HG03280 (cell line): ENCODE results near the gene C1orf210.

Source experiments
- ATAC-seq: cut with Tn5 transposase; IDR thresholded peaks from one replicate; pipeline ENCODE4 v1.9.1; 2021; ENCODE audit warnings: mild to moderate bottlenecking, moderate library complexity; ENCODE audit not compliant: unreplicated experiment

C1orf210 gene

DNA sequence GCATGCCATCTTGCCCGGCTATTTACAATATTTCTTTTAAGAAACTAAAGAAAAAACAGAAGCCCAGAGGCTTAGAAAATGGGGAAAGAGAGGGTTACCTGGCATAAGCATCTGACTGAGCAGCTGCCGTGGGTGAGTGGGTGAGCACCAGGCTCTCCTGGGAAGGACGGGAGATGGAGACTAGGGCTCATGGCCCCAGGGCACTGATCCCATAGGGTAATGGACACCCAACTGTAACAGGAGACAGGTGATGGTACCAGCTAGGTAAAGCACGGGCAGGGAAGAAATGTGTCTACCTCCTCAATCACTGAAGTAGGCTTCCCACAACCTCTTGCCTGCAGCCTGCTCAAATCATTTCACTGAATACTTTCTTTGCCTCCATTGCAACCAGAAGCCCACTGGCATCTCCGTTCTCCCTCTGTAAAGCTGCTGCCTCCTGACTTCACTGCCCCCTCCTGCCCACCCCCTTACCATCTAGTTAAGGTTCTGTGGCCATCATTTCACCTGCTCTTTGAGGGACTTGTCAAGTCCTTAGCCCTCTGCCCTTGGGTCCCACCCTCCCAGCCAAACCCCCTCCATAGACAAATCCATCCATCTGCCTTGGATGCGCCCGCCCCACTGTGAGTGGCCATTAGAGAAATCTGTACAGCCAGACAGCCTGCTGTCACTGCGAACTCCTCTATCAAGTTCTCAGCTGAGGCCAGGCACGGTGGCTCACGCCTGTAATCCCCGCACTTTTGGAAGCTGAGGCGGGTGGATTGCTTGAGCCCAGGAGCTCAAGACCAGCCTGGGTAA lies 9.4 kb downstream of the C1orf210 start:
- ATAC-seq: no peak

DNA sequence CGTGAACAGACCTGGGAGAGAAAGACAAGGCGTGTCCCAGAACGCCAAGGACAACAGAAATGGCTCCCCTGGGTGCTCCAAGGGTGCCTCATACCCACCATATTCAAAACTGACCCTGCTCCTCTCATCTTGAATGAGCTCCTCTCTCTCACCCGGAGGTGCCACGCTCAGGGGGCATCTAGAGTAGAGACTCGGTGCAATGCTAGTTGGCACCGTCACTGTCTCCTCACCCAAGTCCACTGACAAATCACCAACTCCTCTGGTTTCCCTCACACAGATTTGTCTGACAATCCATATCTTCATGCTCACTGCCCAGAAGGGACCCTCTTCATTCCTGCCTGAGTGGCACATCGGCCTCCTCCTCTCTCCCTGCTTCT lies 10.6 kb downstream of the C1orf210 start:
- no peak for ATAC-seq

- ATAC-seq: no peak
These were observed 11.1 kb downstream of the C1orf210 start for GRCh38 chr1:43274125-43274803.

- no peak for ATAC-seq
These were observed 11.7 kb downstream of the C1orf210 start for GRCh38 chr1:43273708-43274107.

DNA sequence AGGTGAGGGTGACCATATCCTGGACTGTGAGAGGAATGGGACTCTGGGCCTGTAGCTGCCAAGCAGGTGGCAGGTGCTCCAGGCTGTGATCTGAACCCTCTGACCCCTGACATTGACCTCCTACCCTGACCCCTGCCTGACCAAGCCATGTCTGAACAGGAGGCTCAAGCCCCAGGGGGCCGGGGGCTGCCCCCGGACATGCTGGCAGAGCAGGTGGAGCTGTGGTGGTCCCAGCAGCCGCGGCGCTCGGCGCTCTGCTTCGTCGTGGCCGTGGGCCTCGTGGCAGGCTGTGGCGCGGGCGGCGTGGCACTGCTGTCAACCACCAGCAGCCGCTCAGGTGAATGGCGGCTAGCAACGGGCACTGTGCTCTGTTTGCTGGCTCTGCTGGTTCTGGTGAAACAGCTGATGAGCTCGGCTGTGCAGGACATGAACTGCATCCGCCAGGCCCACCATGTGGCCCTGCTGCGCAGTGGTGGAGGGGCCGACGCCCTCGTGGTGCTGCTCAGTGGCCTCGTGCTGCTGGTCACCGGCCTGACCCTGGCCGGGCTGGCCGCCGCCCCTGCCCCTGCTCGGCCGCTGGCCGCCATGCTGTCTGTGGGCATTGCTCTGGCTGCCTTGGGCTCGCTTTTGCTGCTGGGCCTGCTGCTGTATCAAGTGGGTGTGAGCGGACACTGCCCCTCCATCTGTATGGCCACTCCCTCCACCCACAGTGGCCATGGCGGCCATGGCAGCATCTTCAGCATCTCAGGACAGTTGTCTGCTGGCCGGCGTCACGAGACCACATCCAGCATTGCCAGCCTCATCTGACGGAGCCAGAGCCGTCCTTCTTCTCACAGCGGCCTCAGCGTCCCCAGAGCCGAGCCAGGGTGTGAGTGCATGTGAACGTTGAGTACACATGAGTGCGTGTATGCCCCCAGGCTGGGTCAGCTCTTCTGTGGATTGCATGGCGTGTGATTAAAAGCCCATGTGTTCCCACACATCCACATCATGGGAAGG lies 12.5 kb downstream of the C1orf210 start:
- ATAC-seq: no peak

DNA sequence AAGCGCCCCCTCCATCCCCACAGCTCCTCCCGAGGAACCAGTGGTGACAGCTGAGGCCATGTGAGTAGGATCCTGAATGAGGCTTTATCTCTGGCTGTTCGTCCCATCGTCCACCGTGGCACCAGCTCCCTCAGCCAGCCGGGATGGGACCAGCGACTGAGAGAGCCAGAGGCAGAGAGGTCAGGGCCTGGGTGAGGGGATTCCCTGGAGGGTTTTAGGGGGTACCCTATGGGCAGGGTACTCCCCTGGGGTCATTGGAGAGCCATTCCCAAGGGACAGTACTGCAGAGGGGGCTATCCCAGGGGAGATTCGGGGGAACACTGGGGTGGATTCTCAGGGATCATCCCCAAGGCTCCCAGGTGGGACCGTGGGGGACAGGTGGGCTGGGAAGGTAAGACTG lies 13.2 kb downstream of the C1orf210 start:
- ATAC-seq: no peak

DNA sequence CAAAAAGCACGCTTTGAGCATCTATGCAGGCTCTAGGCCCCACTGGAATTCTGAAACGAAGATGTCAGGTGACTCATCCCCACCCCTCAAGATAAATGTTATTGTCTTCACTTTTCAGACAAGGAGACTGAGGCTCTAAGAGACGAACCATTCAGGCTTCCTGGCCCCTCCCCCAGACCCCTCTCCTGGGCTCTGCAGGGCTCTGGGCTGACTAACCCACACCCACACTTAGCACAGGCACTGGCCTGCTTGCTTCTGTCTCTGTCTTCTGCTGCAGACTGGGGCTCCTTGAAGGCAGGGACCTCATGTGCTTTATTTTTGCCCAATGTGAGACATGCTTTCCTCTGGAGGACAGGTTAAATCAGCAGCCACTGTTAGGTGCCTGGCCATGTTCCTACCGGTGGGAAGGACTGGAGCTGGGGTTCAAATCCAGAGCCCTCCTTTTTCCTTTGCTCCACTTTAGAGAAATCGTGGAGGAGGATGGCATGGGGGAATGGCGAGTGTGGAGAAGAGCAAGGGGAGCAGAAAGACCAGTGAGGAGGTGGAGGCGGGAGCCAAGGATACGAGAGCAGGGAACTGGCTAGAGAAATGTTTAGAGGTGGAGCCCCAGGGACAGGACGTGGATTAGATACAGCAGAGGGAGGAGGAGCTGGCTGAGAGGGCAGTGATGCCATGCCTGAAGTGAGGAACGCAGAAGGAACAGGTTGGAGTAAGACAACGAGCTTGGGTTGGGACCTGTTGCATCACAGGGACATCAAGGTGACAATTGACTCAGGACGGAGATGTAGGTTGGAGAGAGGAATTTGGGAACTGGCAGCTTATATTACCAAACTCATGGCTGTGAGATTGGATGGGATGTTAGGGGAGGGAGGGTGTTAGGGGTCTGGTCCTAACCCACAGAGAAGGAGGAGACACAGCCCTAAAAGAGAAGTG lies 13.9 kb downstream of the C1orf210 start:
- no peak for ATAC-seq

DNA sequence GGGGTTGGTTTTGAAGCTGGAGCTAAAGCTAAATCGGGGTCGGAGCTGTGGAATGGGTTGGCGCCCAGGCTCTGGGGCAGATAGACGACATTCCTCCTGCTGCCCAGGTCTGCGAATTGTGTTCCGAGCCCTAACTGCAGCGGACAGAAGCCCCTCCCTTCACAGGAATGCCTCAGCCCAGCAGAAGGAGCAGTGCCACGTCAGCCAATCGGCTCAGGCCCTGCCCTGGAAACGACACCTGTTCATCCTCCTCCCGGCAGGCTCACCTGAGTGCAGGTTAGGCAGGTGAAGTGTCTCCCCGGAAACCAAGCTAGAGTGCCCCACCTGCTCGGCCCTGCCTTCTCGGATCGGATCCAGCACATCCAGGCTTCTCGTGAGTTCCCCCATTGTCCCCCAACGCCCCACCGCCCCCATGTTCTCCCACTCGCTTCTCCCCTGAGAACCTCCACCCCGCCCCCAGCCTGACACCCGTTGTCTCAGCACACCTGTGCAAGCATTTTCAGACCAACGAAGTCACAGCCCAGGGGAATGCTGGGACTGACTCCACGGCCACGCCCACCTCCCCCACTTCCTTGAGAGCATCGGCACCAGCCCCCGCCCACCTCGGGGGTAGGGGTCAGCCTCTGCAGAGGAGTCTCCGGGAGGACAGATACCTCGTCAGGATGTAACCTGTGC lies 14.8 kb downstream of the C1orf210 start:
- no peak for ATAC-seq

DNA sequence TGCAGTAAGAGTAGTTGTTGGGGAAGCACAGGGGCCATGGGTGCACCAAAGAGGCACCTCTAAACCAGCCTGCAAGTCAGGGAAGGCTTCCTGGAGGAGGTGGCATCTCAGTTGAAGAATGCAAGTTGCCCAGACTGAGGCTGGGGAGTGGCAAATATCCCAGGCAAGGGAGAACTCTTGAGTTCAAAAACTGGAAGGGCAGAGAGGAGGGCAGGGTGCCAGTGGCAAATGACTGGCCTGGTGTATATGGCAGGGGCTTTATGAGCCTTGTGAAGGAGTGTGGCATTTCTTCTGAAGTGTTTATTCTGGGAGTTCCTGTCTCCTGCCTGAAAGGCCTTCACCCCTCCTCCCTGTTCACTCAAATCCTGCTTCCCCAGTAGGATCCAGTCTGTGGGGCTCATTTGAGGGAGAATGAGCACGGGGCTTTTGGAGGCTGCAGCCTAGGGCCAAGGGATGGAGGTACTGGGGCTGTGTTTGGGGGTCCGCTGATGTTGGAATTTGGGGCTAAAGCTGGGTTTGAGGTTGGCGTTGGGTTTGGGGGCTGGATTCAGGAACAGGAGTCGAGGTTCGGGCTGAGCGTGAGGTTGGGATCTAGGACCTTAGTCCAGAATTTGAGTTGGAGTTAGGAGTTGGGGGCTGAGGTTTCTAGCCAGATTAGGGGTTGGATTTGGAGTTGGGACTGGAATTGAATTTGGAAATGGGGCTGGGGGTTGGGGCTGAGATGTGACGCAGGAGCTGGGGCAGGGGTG lies 15.6 kb downstream of the C1orf210 start, which contains the start of gene TMEM125:
TSS of gene TMEM125 (plus strand) at position 357 of the 749 bp plus-strand sequence. CDS start 2,740 bp downstream, outside the sequence.
- no peak for ATAC-seq

DNA sequence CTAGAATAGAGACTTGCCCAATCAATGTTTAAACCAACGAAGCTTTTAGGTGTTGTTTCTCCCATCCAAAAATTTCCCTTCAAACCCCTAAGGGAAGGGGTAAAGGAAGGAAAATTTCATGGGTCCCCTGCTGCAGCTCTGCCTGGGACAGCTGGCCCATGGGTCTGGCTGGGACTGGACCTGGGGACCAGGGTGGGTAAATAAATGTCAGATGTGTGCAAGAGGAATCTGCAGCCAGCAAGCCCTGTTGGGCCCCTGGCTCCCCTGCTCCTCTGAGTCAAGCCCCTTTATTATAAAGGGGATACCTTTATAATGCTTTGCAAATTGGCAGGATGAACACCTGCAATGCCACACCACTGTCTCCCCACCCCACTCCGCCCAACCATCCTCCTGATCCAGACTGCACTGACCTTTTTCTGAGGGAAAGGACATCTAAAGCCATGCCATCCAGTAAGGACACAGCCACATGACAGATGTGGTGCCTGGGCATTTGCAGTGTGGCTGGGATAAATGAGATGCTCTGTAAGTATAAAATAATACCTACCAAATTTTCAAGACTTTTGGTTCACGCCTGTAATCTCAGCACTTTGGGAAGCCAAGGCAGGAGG lies 17.5 kb downstream of the C1orf210 start:
- ATAC-seq: no peak

DNA sequence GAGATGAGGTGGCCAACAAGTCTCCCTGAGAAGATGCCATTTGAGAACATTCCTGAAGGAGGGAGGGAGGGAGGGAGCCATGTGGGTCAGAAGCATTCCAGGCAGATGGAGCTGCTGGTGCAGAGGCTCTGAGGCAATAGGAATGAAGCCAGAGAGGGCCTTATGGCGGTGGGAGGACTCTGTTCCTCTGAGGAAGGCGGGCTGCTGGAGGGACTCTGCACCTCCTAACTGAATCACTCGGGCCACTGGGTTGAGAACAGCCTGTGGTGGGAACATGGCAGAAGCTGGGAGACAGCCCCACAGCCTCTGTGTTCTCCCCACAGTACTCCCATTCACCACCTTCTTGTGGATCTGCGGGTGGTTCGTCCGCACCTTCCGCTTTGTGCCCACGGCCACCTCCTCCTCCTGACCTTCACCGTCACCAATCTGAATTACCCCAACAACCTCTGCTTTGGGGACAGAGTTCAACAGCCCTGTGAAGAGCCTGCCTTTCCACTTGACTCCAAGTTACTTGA lies 18.0 kb downstream of the C1orf210 start:
- no peak for ATAC-seq

- no peak for ATAC-seq
These were observed 18.5 kb downstream of the C1orf210 start for GRCh38 chr1:43266881-43267280.

GRCh38 chr1:43265431-43265830 lies 19.9 kb downstream of the C1orf210 start:
- no peak for ATAC-seq

DNA sequence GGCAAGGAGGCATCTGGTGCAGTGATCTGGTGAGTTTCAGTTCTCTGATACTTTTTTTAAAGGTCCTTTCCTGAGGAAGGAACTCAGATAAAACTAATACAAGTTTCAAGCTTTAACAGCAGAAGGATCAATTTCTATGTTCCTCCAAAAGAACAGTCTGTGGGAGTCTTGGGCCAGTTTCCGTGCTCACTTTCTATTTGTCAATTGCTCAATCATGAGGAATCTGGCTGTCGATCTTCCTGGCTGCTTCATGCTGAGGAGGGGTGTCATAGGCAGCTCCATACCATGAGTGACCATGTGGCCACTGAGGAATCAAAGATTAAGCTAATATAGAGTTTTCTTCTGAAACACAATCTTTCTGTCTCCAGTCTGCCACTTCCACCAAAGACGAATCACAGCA lies 27.0 kb downstream of the C1orf210 start:
- no peak for ATAC-seq

GRCh38 chr1:43256675-43257570 lies 28.5 kb downstream of the C1orf210 start:
- ATAC-seq: no peak

GRCh38 chr1:43255438-43256210 lies 29.8 kb downstream of the C1orf210 start:
- no peak for ATAC-seq
